Ascending aorta (tissue), 2 donors: ENCODE results near the gene SLC2A5. TPM values are rescaled to one million over a fixed set of nuclear protein-coding genes. Genes with fewer than 3 reads are reported as not detected.

Source experiments
- DNase-seq, 2 donors: peaks; one replicate each; pipeline ENCODE4 v3.0.0-alpha.2; 2019; ENCODE audit warnings: low spot score in 2 of 2
- H3K27ac ChIP-seq, 2 donors: fragments of 200-600 bp; sonication (generic); one replicate each; pipeline ENCODE4 v1.5.1; 2016 to 2017; ENCODE audit warnings: mild to moderate bottlenecking in 1 of 2
- H3K27me3 ChIP-seq: fragments of 200-600 bp; sonication (generic); one replicate; pipeline ENCODE4 v1.5.1; 2017
- H3K36me3 ChIP-seq, 2 donors: fragments of 200-600 bp; sonication (generic); one replicate each; pipeline ENCODE4 v1.5.1; 2016
- H3K4me1 ChIP-seq, 2 donors: fragments of 200-600 bp; sonication (generic); one replicate each; pipeline ENCODE4 v1.5.1; 2016 to 2017; ENCODE audit warnings: mild to moderate bottlenecking in 1 of 2
- H3K4me3 ChIP-seq, 2 donors: fragments of 200-600 bp; sonication (generic); one replicate each; pipeline ENCODE4 v1.5.1; 2016 to 2017; ENCODE audit warnings: mild to moderate bottlenecking in 1 of 2
- H3K9me3 ChIP-seq, 2 donors: fragments of 200-600 bp; sonication (generic); one replicate each; pipeline ENCODE4 v1.5.1; 2016
- CTCF ChIP-seq, 3 experiments: fragments of 200-600 bp in 2 of 3; fragments of 450-650 bp in 1 of 3; sonication (generic) in 2 of 3; IDR thresholded peaks; one replicate each; pipeline ENCODE4 v1.5.1; 2016 to 2019; ENCODE audit warnings: antibody characterized with exemption in 3 of 3, mild to moderate bottlenecking in 1 of 3, moderate library complexity in 1 of 3
- intact Hi-C: fragments of 100-400 bp; cut with DNase I; formaldehyde crosslinking; loops from one replicate; pipeline ENCODE4 v1.15.1; 2023
- total RNA-seq: library from RNA; depleted of rRNA; stranded (reverse); fragments of >200 nt; gene quantifications from one replicate; pipeline ENCODE4 v1.1.0, GENCODE V29; 2016

Gene SLC2A5
- total RNA-seq, 1 donor from 2014 or later, result 13.9 TPM

GRCh38 chr1:9075022-9075421, 5.6 kb upstream of the SLC2A5 start:
- no peak overlapping the region for H3K27ac ChIP-seq
- TF ChIP-seq CTCF (IDR thresholded peaks at IDR 0.05), result no peak
- intact Hi-C loops, result no loop called here
- no peaks in the 10 kb centered on the region for H3K27me3 ChIP-seq
- H3K9me3 ChIP-seq, result no peaks in the 10 kb centered on the region
- no peaks in the 10 kb centered on the region for H3K36me3 ChIP-seq
- no peak overlapping the region for H3K4me3 ChIP-seq
- no peak for DNase-seq
- H3K4me1 ChIP-seq, result peaks cover 0 to 5% of the 10 kb centered on the region in 2 donors

GRCh38 chr1:9073143-9073542, 3.7 kb upstream of the SLC2A5 start:
- H3K27me3 ChIP-seq, result no peaks in the 10 kb centered on the region
- intact Hi-C loops, result no loop called here
- no peak overlapping the region for H3K4me3 ChIP-seq
- no peaks in the 10 kb centered on the region for H3K9me3 ChIP-seq
- H3K4me1 ChIP-seq, result peaks cover 0 to 10% of the 10 kb centered on the region in 2 donors
- no peak for TF ChIP-seq CTCF (IDR thresholded peaks at IDR 0.05)
- DNase-seq, result no peak
- no peak overlapping the region for H3K27ac ChIP-seq
- no peaks in the 10 kb centered on the region for H3K36me3 ChIP-seq

- H3K27ac ChIP-seq, result no peak overlapping the region
- no peak for DNase-seq
- no peak for TF ChIP-seq CTCF (IDR thresholded peaks at IDR 0.05)
- H3K9me3 ChIP-seq, result no peaks in the 10 kb centered on the region
- no peak overlapping the region for H3K4me3 ChIP-seq
- H3K36me3 ChIP-seq, result no peaks in the 10 kb centered on the region
- intact Hi-C loops, result no loop called here
- H3K4me1 ChIP-seq, result peaks cover 0 to 10% of the 10 kb centered on the region in 2 donors
- no peaks in the 10 kb centered on the region for H3K27me3 ChIP-seq
These were observed 2.3 kb upstream of the SLC2A5 start for GRCh38 chr1:9071554-9072235.

GRCh38 chr1:9070486-9070885, 1.1 kb upstream of the SLC2A5 start:
- intact Hi-C loops, result no loop called here
- no peak for TF ChIP-seq CTCF (IDR thresholded peaks at IDR 0.05)
- no peak for DNase-seq
- Histone ChIP-seq H3K36me3 (no peaks in the 10 kb centered on the region), H3K4me1 (peaks cover 0 to 10% of the 10 kb centered on the region in 2 donors), H3K27me3 (no peaks in the 10 kb centered on the region), H3K4me3 (no peak overlapping the region), H3K9me3 (no peaks in the 10 kb centered on the region), H3K27ac (no peak overlapping the region)

- H3K9me3 ChIP-seq, result no peaks in the 10 kb centered on the region
- no peak for DNase-seq
- intact Hi-C loops, result no loop called here
- H3K36me3 ChIP-seq, result no peaks in the 10 kb centered on the region
- peak overlapping the region; percentile 2 to 48 for H3K27ac ChIP-seq
- no peaks in the 10 kb centered on the region for H3K27me3 ChIP-seq
- peaks cover 0 to 10% of the 10 kb centered on the region in 2 donors for H3K4me1 ChIP-seq
- peak overlapping the region in 1 of 2 donors; percentile 55 for H3K4me3 ChIP-seq
- TF ChIP-seq CTCF (IDR thresholded peaks at IDR 0.05), result no peak
These were observed 482 bp downstream of the SLC2A5 start for GRCh38 chr1:9068981-9069325.
